GM18526 (cell line): ENCODE measurements around the gene SLBP.

Experiments used
- POLR2A ChIP-seq: IDR thresholded peaks from 3 replicates; pipeline ENCODE4 v1.6.1; 2011; ENCODE audit not compliant: insufficient read length; ENCODE audit errors: extremely low read depth

SLBP gene

GRCh38 chr4:1740021-1740545, 28.0 kb upstream of the SLBP start:
- TF ChIP-seq POLR2A, result no peak

- TF ChIP-seq POLR2A, result no peak
Measured at GRCh38 chr4:1739358-1739757, 27.2 kb upstream of the SLBP start.

GRCh38 chr4:1738410-1738809, 26.3 kb upstream of the SLBP start:
- TF ChIP-seq POLR2A, result no peak

GRCh38 chr4:1737666-1738065, 25.5 kb upstream of the SLBP start:
- no peak for TF ChIP-seq POLR2A

GRCh38 chr4:1736812-1737211, 24.7 kb upstream of the SLBP start:
- no peak for TF ChIP-seq POLR2A

- TF ChIP-seq POLR2A, result no peak
Measured at GRCh38 chr4:1735215-1735614, 23.1 kb upstream of the SLBP start.

GRCh38 chr4:1732911-1733310, 20.8 kb upstream of the SLBP start:
- TF ChIP-seq POLR2A, result no peak

GRCh38 chr4:1731180-1731579, 19.1 kb upstream of the SLBP start:
- TF ChIP-seq POLR2A, result no peak

- TF ChIP-seq POLR2A, result no peak
Measured at GRCh38 chr4:1730532-1731135, 18.5 kb upstream of the SLBP start.

GRCh38 chr4:1728061-1728980, 16.2 kb upstream of the SLBP start:
- TF ChIP-seq POLR2A, result no peak

- no peak for TF ChIP-seq POLR2A
Measured at GRCh38 chr4:1727117-1728031, 15.3 kb upstream of the SLBP start.

GRCh38 chr4:1726146-1726934, 14.2 kb upstream of the SLBP start:
- TF ChIP-seq POLR2A, result no peak

GRCh38 chr4:1725521-1725920, 13.4 kb upstream of the SLBP start:
- no peak for TF ChIP-seq POLR2A

- peak; percentile 14 for TF ChIP-seq POLR2A
Measured at GRCh38 chr4:1723131-1723801, 11.1 kb upstream of the SLBP start.
